Sigmoid colon (tissue), 4 donors: Measurements from ENCODE around the gene MYH7.

Source experiments
- CTCF ChIP-seq, 4 experiments: fragments of 450-650 bp in 3 of 4; fragments of 200-600 bp in 1 of 4; IDR thresholded peaks; one replicate each; pipeline ENCODE4 v1.5.1; 2016 to 2019; ENCODE audit warnings: antibody characterized with exemption in 4 of 4, mild to moderate bottlenecking in 3 of 4, moderate library complexity in 2 of 4
- POLR2AphosphoS5 ChIP-seq, 4 donors: sonication (generic); formaldehyde crosslinking; IDR thresholded peaks; one replicate each; pipeline ENCODE4 v1.6.1; 2017; ENCODE audit warnings: antibody characterized with exemption in 4 of 4

DNA sequence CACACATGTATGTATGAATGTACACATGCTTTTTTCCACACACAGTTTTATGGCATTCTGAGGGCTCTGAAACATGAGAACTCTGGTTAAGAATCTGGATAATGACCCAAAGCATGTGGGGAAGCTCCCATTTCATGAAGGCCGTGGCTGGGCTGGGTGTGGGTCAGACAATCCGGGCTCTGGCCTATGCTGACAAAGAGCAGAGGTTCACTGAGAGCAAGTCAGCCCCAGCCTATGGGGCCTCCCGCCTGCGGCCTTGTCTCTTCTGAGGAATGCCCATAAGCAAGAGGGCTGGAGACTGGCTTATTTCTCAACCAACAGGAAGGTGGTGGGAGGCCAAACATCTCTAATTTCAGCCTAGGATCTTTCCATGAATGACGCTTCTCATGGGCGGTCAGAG is 35.9 kb downstream of the MYH7 start:
- no peak for TF ChIP-seq CTCF (IDR thresholded peaks at IDR 0.05)
- TF ChIP-seq POLR2AphosphoS5 (IDR thresholded peaks at IDR 0.05): no peak
